SK-N-SH treated with all-trans-retinoic acid at 6 μM for 48 hours (cell line): ENCODE measurements around the gene PTGDR2.

ENCODE experiments used
- CREB5 ChIP-seq: fragments of 250-450 bp; sonication (Bioruptor Pico); IDR thresholded peaks from 2 replicates; pipeline ENCODE4 v1.5.1; 2020; ENCODE audit warnings: low read depth, mild to moderate bottlenecking, moderate library complexity
- CSDC2 ChIP-seq: fragments of 250-450 bp; sonication (Bioruptor Pico); IDR thresholded peaks from 2 replicates; pipeline ENCODE4 v1.5.0; 2020; ENCODE audit warnings: mild to moderate bottlenecking, moderate library complexity
- CSRNP3 ChIP-seq: fragments of 250-450 bp; sonication (Bioruptor Pico); IDR thresholded peaks from 2 replicates; pipeline ENCODE4 v1.5.1; 2021; ENCODE audit warnings: mild to moderate bottlenecking, moderate library complexity
- ESRRG ChIP-seq: fragments of 250-450 bp; sonication (Bioruptor Pico); IDR thresholded peaks from 2 replicates; pipeline ENCODE4 v1.6.1; 2021; ENCODE audit warnings: mild to moderate bottlenecking
- GLIS3 ChIP-seq: fragments of 250-450 bp; sonication (Bioruptor Pico); IDR thresholded peaks from 2 replicates; pipeline ENCODE4 v1.5.0; 2020; ENCODE audit warnings: mild to moderate bottlenecking, moderate library complexity
- ISL1 ChIP-seq: fragments of 250-450 bp; sonication (Bioruptor Pico); IDR thresholded peaks from 2 replicates; pipeline ENCODE4 v2.1.2; 2022; ENCODE audit warnings: mild to moderate bottlenecking, moderate library complexity
- OSR1 ChIP-seq: fragments of 250-450 bp; sonication (Bioruptor Pico); IDR thresholded peaks from 2 replicates; pipeline ENCODE4 v1.8.0; 2022; ENCODE audit warnings: moderate library complexity, mild to moderate bottlenecking, inconsistent platforms
- RARB ChIP-seq: fragments of 250-450 bp; sonication (Bioruptor Pico); IDR thresholded peaks from 2 replicates; pipeline ENCODE4 v1.8.0; 2021; ENCODE audit warnings: mild to moderate bottlenecking, moderate library complexity
- SNAI2 ChIP-seq: fragments of 250-450 bp; sonication (Bioruptor Pico); IDR thresholded peaks from 2 replicates; pipeline ENCODE4 v1.5.0; 2020; ENCODE audit warnings: mild to moderate bottlenecking, moderate library complexity
- TCF4 ChIP-seq: fragments of 250-450 bp; sonication (Bioruptor Pico); IDR thresholded peaks from 2 replicates; pipeline ENCODE4 v1.8.0; 2021; ENCODE audit warnings: mild to moderate bottlenecking, moderate library complexity, borderline replicate concordance
- ZFP3 ChIP-seq: fragments of 250-450 bp; sonication (Bioruptor Pico); IDR thresholded peaks from 2 replicates; pipeline ENCODE4 v1.5.0; 2020; ENCODE audit warnings: mild to moderate bottlenecking, moderate library complexity
- ZFP30 ChIP-seq: fragments of 450-650 bp; formaldehyde crosslinking; IDR thresholded peaks from 2 replicates; pipeline ENCODE4 v1.5.0; 2022; ENCODE audit warnings: mild to moderate bottlenecking, moderate library complexity
- ZNF70 ChIP-seq: fragments of 450-650 bp; formaldehyde crosslinking; IDR thresholded peaks from 2 replicates; pipeline ENCODE4 v1.5.0; 2020; ENCODE audit warnings: mild to moderate bottlenecking, moderate library complexity
- TF ChIP-seq, protein P1 (sequence below): fragments of 250-450 bp; sonication (Bioruptor Pico); IDR thresholded peaks from 2 replicates; pipeline ENCODE4 v1.8.0; 2020; ENCODE audit warnings: mild to moderate bottlenecking, moderate library complexity, borderline replicate concordance

GRCh38 chr11:60816590-60817157, 39.1 kb downstream of the PTGDR2 start:
- TF ChIP-seq GLIS3 (CRISPR knock-in tag) (no peak), CSRNP3 (no peak), ZFP3 (CRISPR knock-in tag) (no peak), TCF4 (no peak), ISL1 (CRISPR knock-in tag) (no peak), CREB5 (CRISPR knock-in tag) (no peak), ZFP30 (no peak), SNAI2 (CRISPR knock-in tag) (no peak), ESRRG (no peak), OSR1 (CRISPR knock-in tag) (no peak), CSDC2 (CRISPR knock-in tag) (no peak), ZNF70 (CRISPR knock-in tag) (no peak), RARB (CRISPR knock-in tag) (no peak)
- TF ChIP-seq, protein P1, sequence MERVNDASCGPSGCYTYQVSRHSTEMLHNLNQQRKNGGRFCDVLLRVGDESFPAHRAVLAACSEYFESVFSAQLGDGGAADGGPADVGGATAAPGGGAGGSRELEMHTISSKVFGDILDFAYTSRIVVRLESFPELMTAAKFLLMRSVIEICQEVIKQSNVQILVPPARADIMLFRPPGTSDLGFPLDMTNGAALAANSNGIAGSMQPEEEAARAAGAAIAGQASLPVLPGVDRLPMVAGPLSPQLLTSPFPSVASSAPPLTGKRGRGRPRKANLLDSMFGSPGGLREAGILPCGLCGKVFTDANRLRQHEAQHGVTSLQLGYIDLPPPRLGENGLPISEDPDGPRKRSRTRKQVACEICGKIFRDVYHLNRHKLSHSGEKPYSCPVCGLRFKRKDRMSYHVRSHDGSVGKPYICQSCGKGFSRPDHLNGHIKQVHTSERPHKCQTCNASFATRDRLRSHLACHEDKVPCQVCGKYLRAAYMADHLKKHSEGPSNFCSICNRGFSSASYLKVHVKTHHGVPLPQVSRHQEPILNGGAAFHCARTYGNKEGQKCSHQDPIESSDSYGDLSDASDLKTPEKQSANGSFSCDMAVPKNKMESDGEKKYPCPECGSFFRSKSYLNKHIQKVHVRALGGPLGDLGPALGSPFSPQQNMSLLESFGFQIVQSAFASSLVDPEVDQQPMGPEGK (CRISPR knock-in tag) = no peak
